PC-9 (cell line): Measurements from ENCODE around the gene STX5. TPM values are rescaled to one million over a fixed set of nuclear protein-coding genes. Genes with fewer than 3 reads are reported as not detected.

Source experiments
- BruUV-seq: library from RNA; stranded (reverse); fragments of 400-500 nt; replicated peaks from 2 replicates; lab custom pipeline; 2021; lab: Mats Ljungman, UMichigan
- CTCF ChIA-PET: fragments of 300-600 bp; sonication (Branson Sonifier 250); formaldehyde crosslinking; loops from one replicate; lab custom pipeline; 2022; ENCODE audit warnings: antibody characterized with exemption; lab: Charles Lee
- POLR2A ChIA-PET: fragments of 300-600 bp; sonication (Branson Sonifier 250); formaldehyde crosslinking; loops from one replicate; lab custom pipeline; 2022; ENCODE audit warnings: antibody characterized with exemption; ENCODE audit not compliant: unreplicated experiment; lab: Charles Lee
- DNase-seq, 2 experiments: peaks; one replicate each; pipeline versions ENCODE4 v3.0.0 to v3.0.0-alpha.2; 2015 to 2022; ENCODE audit warnings: mixed read lengths in 1 of 2
- H2AFZ ChIP-seq: fragments of 200-600 bp; sonication (generic); 2 replicates; pipeline ENCODE4 v1.8.1; 2017; ENCODE audit warnings: antibody characterized with exemption
- H3F3A ChIP-seq: fragments of 200-600 bp; sonication (generic); 2 replicates; pipeline ENCODE4 v1.8.1; 2017; ENCODE audit warnings: antibody characterized with exemption, mild to moderate bottlenecking, low read depth; ENCODE audit not compliant: insufficient read depth
- H3K27ac ChIP-seq: fragments of 200-600 bp; sonication (generic); 2 replicates; pipeline ENCODE4 v1.6.1; 2016; ENCODE audit warnings: mixed run types
- H3K27me3 ChIP-seq: fragments of 200-600 bp; sonication (generic); 2 replicates; pipeline ENCODE4 v1.6.1; 2016; ENCODE audit warnings: low read depth, mixed run types; ENCODE audit not compliant: insufficient read depth
- H3K36me3 ChIP-seq: fragments of 200-600 bp; sonication (generic); 2 replicates; pipeline ENCODE4 v1.6.1; 2016; ENCODE audit warnings: low read depth, mixed run types
- H3K4me1 ChIP-seq: fragments of 200-600 bp; sonication (generic); replicated peaks from 2 replicates; pipeline ENCODE4 v1.6.1; 2016; ENCODE audit warnings: mixed run types; ENCODE audit not compliant: insufficient read depth
- H3K4me2 ChIP-seq: fragments of 200-600 bp; sonication (generic); 2 replicates; pipeline ENCODE4 v1.6.1; 2017; ENCODE audit warnings: mixed run types
- H3K4me3 ChIP-seq: fragments of 200-600 bp; sonication (generic); 2 replicates; pipeline ENCODE4 v1.6.1; 2016; ENCODE audit warnings: mixed run types
- H3K79me2 ChIP-seq: fragments of 200-600 bp; sonication (generic); 2 replicates; pipeline ENCODE4 v1.6.1; 2017; ENCODE audit warnings: low read depth, mixed run types
- H3K9me2 ChIP-seq: fragments of 200-600 bp; sonication (generic); 2 replicates; pipeline ENCODE4 v1.8.1; 2017; ENCODE audit warnings: mild to moderate bottlenecking; ENCODE audit not compliant: insufficient read depth
- H3K9me3 ChIP-seq: fragments of 200-600 bp; sonication (generic); 2 replicates; pipeline ENCODE4 v1.8.1; 2016; ENCODE audit warnings: low read depth; ENCODE audit not compliant: insufficient read depth
- H4K20me1 ChIP-seq: fragments of 200-600 bp; sonication (generic); 2 replicates; pipeline ENCODE4 v1.8.1; 2017; ENCODE audit not compliant: insufficient read depth
- CTCF ChIP-seq: fragments of 200-600 bp; sonication (generic); conservative IDR thresholded peaks from 2 replicates; pipeline ENCODE4 v1.6.1; 2017; ENCODE audit warnings: mixed run types, antibody characterized with exemption, mild to moderate bottlenecking, moderate library complexity
- EZH2 ChIP-seq: fragments of 200-600 bp; sonication (generic); IDR thresholded peaks from 2 replicates; pipeline ENCODE4 v1.8.0; 2017; ENCODE audit warnings: antibody characterized with exemption, low read depth
- intact Hi-C: fragments of 100-400 bp; cut with micrococcal nuclease; formaldehyde crosslinking; loops from one replicate; pipeline ENCODE4 v1.10.0; 2022; ENCODE audit not compliant: unreplicated experiment
- total RNA-seq: library from RNA; stranded (reverse); gene quantifications from 2 replicates; pipeline ENCODE4 v1.2.3, GENCODE V29; 2021

Gene STX5
- total RNA-seq, 1 experiment from 2014 or later: 65.8 TPM

- no peak for TF ChIP-seq CTCF
- Histone ChIP-seq H3K9me2 (no peaks in the 10 kb centered on the region), H3K79me2 (peaks cover 66% of the 10 kb centered on the region), H3K4me1 (peaks cover 36% of the 10 kb centered on the region), H4K20me1 (peaks cover 40% of the 10 kb centered on the region), H3K27me3 (no peaks in the 10 kb centered on the region), H3K4me3 (peak overlapping the region; percentile 97), H3K4me2 (peak overlapping the region; percentile 89), H3K27ac (peak overlapping the region; percentile 61), H2AFZ (no peak overlapping the region), H3K36me3 (peaks cover 39% of the 10 kb centered on the region), H3K9me3 (no peaks in the 10 kb centered on the region), H3F3A (peaks cover 80% of the 10 kb centered on the region)
- ChIA-PET POLR2A (interaction anchor here (0.6 to 1.3 kb wide), 3 partner anchors 13 to 126 kb away, joined by 4 to 15 read pairs (median 10); partner anchors contain the start of gene HNRNPUL2), CTCF (interaction anchor here (1.5 kb wide), 1 partner anchor 11 kb away, joined by 3 read pairs; no protein-coding TSS in a partner anchor)
- intact Hi-C loops: no loop called here
- BruUV-seq: no TSS peak
- no peak for DNase-seq
Observed at GRCh38 chr11:62853279-62853965, 21.6 kb upstream of the STX5 start.

- H4K20me1 ChIP-seq: peaks cover 40% of the 10 kb centered on the region
- BruUV-seq: no TSS peak
- no peaks in the 10 kb centered on the region for H3K9me2 ChIP-seq
- POLR2A ChIA-PET: interaction anchor here (0.6 kb wide), 1 partner anchor 22 kb away, joined by 6 read pairs; no protein-coding TSS in a partner anchor
- TF ChIP-seq CTCF: no peak
- H3K4me3 ChIP-seq: peak overlapping the region; percentile 97; the same call in 1 of the 2 replicates
- H3K9me3 ChIP-seq: no peaks in the 10 kb centered on the region
- DNase-seq: no peak
- H3F3A ChIP-seq: peaks cover 81% of the 10 kb centered on the region
- no peak overlapping the region for H2AFZ ChIP-seq
- H3K27ac ChIP-seq: peak overlapping the region; percentile 61
- CTCF ChIA-PET: no interaction called here
- peaks cover 39% of the 10 kb centered on the region for H3K36me3 ChIP-seq
- H3K4me1 ChIP-seq: peaks cover 28% of the 10 kb centered on the region
- intact Hi-C loops: loop anchor here (1.0 kb wide), 1 partner anchor 10 kb away; no protein-coding TSS in a partner anchor
- peak overlapping the region; percentile 89 for H3K4me2 ChIP-seq
- H3K27me3 ChIP-seq: no peaks in the 10 kb centered on the region
- peaks cover 58% of the 10 kb centered on the region for H3K79me2 ChIP-seq
Observed at GRCh38 chr11:62852523-62853188, 20.8 kb upstream of the STX5 start.

- H2AFZ ChIP-seq: no peak overlapping the region
- intact Hi-C loops: loop anchor here (1.0 kb wide), 1 partner anchor 10 kb away; no protein-coding TSS in a partner anchor
- TF ChIP-seq EZH2 (no peak), CTCF (no peak)
- peaks cover 39% of the 10 kb centered on the region for H3K36me3 ChIP-seq
- CTCF ChIA-PET: no interaction called here
- POLR2A ChIA-PET: interaction anchor here (0.6 to 0.7 kb wide), 4 partner anchors 22 to 462 kb away, joined by 3 to 6 read pairs (median 5); no protein-coding TSS in a partner anchor
- peaks cover 40% of the 10 kb centered on the region for H4K20me1 ChIP-seq
- H3K9me3 ChIP-seq: no peaks in the 10 kb centered on the region
- H3K4me2 ChIP-seq: peak overlapping the region; percentile 89
- H3F3A ChIP-seq: peaks cover 80% of the 10 kb centered on the region
- H3K9me2 ChIP-seq: no peaks in the 10 kb centered on the region
- peak in 1 of 2 experiments; percentile 65 for DNase-seq
- H3K79me2 ChIP-seq: peaks cover 51% of the 10 kb centered on the region
- peak overlapping the region; percentile 97; the same call in 1 of the 2 replicates for H3K4me3 ChIP-seq
- no peaks in the 10 kb centered on the region for H3K27me3 ChIP-seq
- H3K4me1 ChIP-seq: peaks cover 28% of the 10 kb centered on the region
- no TSS peak for BruUV-seq
- H3K27ac ChIP-seq: peak overlapping the region; percentile 61
Observed at GRCh38 chr11:62851807-62852522, 20.1 kb upstream of the STX5 start.
